Measurements from ENCODE around the gene PLA2G2C.

Gene PLA2G2C

GRCh38 chr1:20202166-20202565 lies 15.8 kb upstream of the PLA2G2C start:
- no peak for DNase-seq

GRCh38 chr1:20200966-20201365 lies 14.6 kb upstream of the PLA2G2C start:
- DNase-seq, result no peak

GRCh38 chr1:20199840-20200239 lies 13.5 kb upstream of the PLA2G2C start:
- no peak for DNase-seq

DNA sequence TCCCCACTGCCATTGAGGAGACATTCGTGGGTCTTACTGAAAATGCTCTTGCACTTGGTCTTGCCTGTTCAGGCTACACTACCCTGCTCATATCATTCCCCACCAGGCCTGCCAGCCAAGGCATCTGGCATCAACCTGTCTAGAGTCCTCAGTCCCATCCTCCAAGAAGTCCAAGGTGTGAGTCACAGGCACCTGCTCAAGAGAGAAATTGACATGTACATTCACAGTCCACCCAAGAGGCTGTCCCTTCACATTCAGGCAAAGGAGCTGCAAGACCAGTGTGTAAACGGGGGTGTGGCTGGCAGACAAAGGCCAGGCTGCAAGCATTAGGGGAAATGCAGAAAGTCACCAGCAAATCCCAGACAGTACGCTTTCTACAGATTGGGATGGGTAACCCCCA lies 13.1 kb upstream of the PLA2G2C start:
- DNase-seq, result no peak

DNA sequence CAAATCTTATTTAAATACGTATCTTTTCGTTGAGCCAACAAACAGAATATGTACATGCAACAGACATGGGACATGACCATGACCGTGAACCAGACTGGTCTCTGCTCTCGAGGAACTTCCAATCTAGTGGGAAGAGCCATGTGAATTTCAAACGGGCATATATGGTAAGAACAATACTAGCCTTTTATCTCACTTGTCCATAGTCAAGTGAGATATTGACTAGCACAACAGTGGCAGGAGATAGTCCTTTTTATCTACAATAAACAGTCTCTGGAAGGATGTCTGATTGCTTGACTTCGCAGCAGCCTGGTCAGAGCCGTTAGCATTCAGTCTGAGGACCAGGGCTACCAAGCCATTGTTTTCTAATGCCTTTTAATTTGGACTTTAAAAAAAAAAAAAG lies 12.6 kb upstream of the PLA2G2C start:
- no peak for DNase-seq

GRCh38 chr1:20198296-20198695 lies 12.0 kb upstream of the PLA2G2C start:
- no peak for DNase-seq

DNA sequence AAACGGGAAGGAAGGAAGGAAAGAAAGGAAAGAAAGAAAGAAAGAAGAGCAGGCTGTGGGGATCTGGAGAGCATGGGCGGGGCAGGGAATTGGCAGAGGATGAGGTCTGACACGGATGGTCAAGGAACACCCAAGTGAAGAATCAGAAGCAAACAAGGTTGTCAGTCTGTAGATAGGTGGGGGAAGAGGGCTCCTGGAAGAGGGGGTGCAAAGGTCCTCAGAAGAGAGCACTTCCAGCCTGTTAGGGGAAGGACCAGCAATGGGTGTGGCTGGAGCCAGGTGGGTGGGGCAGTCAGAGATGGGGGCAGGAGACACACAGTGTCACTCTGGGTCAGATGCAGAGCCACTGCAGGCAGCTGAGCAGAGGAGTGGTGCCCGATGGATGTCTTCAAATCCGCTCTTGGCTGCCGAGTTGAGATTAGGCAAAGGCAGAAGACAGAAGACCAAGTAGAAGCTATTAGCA lies 11.0 kb upstream of the PLA2G2C start:
- DNase-seq, result no peak

GRCh38 chr1:20195462-20195780 lies 9.1 kb upstream of the PLA2G2C start:
- DNase-seq, result no peak

DNA sequence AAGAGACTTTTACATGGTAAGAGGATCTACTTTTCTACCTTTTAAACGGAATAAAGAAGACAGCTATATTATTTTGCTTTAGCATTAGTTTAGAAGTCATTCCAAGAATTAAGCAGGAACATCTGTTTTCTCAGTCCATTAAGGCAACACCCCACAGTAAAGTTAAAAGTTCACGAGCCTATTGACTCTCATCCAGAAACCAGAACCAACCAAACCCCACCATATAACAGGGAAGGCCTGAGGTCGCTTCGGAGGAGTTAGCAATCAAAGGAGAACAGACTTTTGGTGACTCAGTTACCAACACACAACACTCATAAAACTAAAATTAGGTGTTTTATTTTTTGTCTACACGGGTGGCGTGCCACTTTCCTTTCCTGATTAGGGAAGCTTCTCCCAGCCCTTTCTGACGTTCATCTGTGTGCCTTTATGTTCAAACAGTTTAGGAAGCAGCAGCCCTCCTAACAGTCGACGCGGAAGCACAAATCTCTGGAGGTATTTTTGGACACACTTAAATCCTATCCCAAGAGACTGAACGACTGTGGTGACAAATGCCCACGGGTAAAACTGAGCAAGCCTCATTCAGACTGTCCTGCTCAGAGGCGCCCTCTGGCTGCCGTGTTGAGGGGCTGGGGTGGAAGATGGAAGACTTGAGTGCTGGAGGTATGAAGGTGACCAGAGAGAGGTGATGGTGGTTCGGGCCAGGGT lies 8.6 kb upstream of the PLA2G2C start:
- peak; percentile 66 to 72 for DNase-seq

DNA sequence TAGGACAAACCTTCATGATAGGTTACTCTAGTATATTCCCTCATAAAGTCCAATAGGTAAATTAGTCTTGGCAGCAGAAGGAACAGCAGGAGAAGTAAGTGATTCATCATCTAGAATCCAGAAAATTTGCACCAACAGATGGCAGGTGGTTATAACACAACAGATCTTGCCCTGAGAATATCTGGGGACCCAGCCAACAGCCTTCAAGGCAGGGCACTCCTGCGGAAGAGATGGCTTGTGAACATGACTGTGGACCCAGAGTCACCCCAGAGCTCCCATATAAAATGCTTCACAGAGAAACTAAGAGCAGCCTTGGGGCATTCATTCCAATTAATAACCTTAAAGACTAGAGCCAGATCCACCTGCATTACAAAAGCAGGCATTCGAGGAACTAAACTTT lies 7.9 kb upstream of the PLA2G2C start:
- no peak for DNase-seq

GRCh38 chr1:20192871-20193411 lies 6.6 kb upstream of the PLA2G2C start:
- no peak for DNase-seq

DNA sequence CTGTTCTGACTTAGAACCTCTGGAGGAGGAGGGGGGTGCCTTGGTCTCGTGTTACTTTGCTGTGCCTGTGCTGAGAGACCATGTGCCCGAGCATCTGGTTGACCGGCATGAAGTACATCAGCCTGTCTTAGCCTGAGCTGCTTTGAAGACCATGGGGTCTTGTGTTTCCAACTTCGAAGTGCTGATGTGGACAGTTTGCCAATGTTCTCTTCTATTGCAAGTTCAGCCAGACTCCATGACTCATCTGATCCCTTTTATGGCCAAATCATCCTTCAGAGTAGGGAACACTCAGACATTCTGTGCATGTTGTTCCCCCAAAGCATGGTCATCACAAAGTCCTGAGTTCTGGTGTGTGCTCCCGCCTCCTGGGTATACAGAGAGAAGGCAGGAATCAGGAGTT lies 6.0 kb upstream of the PLA2G2C start:
- no peak for DNase-seq

DNA sequence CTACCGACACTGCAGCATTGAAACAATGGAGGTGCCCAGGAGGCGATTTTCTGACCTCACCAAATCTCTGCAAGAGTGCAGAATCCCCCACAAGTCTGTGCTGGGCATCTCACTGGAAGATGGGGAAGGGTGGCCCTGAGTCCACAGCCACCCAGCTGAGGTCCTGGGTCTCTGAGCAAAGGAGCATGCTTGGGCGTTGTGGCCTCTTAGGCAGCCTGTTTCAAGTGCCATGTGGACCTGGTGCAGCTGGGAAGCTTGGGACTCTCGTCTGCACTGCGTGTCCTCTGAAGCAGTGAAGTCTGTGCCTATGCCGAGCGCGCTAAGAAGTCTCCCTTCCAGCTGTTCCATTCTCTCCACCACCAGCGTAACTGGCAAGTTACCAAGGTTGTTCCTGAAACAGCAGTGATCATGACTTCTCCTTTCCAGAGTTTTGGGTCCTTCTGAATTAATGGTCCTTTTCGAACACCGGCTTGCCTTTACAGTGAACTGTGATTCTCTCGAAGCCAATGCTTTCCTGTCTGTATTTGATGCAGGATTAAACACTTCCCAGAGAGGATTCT lies 5.0 kb upstream of the PLA2G2C start:
- DNase-seq, result no peak

DNA sequence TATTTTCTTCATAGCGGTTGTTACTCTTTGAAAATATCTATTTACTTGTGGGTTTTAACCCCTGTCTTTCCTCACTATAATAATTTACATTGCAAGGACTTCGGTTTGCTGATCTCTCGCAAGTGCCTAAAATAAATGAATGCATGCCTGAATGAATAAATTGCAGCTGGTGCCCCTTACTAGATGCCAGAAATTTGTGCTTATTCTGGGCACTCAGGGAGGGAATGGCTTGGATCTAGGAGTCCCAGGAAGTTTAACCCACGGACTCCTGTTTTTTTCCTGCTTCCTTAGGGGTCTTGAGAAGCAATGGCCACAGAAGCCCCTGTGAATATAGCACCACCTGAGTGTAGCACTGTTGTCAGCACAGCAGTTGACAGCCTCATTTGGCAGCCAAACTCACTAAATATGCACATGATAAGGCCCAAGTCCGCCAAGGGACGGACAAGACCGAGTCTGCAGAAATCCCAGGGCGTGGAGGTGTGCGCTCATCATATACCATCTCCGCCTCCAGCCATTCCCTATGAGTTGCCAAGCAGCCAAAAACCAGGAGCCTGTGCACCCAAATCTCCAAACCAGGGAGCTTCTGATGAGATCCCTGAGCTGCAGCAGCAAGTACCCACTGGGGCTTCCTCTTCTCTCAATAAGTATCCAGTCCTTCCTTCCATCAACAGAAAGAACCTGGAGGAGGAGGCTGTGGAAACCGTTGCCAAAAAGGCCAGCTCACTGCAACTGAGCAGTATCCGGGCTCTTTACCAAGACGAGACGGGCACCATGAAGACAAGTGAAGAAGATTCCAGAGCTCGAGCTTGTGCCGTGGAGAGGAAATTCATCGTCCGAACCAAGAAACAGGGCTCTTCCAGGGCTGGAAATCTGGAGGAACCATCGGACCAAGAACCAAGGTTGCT lies 4.2 kb upstream of the PLA2G2C start:
- DNase-seq, result no peak

GRCh38 chr1:20189664-20190063 lies 3.3 kb upstream of the PLA2G2C start:
- no peak for DNase-seq

DNA sequence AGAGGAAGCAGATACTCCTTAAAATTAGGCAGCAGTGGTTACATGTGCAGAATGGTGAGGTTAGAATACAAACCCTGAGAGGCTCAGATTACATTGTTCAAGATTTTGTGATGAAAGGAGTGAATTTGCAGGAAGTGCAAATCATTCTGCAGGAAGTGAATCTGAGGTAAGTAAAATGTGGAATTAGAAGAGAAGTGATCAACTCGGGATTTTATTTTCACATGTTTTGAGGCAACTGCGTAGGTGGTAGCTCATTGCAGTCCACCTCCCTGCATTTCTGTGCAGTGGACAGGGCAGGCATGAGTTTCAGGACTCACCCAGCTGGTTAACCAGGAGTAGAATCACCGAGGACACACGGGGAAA lies 2.1 kb upstream of the PLA2G2C start:
- no peak for DNase-seq

DNA sequence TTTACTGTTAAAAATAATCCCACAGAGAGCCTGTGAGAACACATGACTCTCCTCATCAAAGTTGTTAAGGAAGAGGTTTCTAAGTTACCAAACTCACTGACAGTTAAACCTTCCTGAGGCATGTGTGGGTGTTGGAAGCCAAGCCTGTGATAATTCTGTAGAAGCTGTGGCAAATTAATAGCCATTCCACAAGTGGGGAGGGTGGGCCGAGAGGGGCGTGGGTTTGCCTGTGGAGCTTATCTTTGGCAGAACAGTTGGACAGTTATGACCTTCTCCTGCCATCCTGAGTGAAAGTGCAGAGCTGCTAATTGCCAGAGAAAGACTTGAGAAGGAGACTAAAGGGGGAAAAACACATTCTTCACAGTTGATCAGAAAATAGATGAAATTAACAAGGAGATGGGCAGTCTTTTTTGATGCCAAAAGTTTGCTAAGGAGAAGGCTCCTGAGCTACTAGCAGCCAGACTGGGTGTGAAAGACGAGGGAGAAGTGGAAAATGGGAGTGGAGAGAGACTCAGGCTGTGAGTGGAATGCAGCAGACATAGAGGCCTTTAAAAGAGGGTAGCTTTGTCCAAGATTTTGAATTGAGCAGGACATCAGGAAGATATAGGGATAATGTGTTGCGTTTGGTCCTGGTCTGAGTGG lies 1.6 kb upstream of the PLA2G2C start:
- no peak for DNase-seq

GRCh38 chr1:20187103-20187812 lies 940 bp upstream of the PLA2G2C start:
- peak; percentile 23 to 45 for DNase-seq

DNA sequence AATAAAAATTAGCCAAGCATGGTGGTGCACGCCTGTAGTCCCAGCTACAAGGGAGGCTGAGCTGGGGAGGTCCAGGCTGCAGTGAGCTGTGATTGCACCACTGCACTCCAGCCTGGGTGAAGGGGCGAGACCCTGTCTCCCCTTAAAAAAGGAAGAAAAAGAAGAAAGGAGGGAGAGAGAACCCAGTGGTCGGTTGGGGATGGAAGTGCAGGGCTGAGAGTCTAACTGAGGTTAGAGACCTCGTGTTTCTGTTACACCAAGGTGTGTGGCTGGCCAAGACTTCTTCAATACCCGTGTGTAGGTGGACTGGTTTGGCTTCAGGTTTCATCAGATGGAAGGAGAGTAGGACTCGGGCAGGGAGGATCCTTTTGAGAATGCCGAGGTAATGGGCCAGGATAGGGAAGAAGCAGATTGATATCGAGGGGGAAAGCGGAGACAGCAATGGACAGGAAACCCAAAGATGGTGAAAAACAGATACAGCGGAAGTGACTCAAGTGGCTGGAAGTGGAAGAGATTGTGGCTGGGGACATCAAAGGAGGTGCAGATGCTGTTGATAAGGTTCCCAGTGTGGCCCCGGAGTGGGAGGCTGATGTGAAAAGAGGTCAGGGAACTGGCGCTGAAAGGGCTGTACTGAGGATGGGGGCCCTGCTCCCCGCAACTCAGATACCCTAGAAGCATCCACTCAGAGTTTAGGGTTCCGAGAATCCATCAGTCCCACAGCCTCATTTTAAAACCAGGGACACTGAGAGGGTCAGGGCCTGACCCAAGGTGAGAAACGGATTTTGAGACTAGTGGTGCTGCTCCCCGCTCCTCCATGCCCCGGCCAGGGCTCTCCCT lies 1.1 kb downstream of the PLA2G2C start:
- DNase-seq, result peak; percentile 67 to 73

- DNase-seq, result no peak
These were observed 1.8 kb downstream of the PLA2G2C start for GRCh38 chr1:20184481-20184900.

- no peak for DNase-seq
These were observed 2.6 kb downstream of the PLA2G2C start for GRCh38 chr1:20183616-20184271.
